SK-N-SH (cell line): ENCODE results near the gene GIMAP4. TPM values are rescaled to one million over a fixed set of nuclear protein-coding genes. Genes with fewer than 3 reads are reported as not detected.
A peak's percentile ranks its signal among the peaks of the same experiment; 100 is the strongest.

Experiments
- CTCF ChIA-PET: fragments of 300-600, 350-600 bp; formaldehyde crosslinking; extraction: SDS; loops from one replicate; lab custom pipeline; 2021; lab: Yijun Ruan, JAX
- POLR2A ChIA-PET: fragments of 350-600 bp; sonication (Branson Sonifier 250); formaldehyde crosslinking; extraction: SDS; loops from one replicate; lab custom pipeline; 2020; ENCODE audit warnings: antibody characterized with exemption, inconsistent platforms; lab: Yijun Ruan, JAX
- DNase-seq: peaks from one replicate; pipeline ENCODE4 v3.0.0; 2012
- H2AFZ ChIP-seq: fragments of 200-600 bp; sonication (generic); 2 replicates; pipeline ENCODE4 v1.8.1; 2016; ENCODE audit warnings: antibody characterized with exemption, mild to moderate bottlenecking, low read depth
- H3F3A ChIP-seq: fragments of 200-600 bp; sonication (generic); replicated peaks from 2 replicates; pipeline ENCODE3; 2016; ENCODE audit warnings: antibody characterized with exemption, mild to moderate bottlenecking; ENCODE audit not compliant: insufficient read depth
- H3K27ac ChIP-seq, 2 experiments: fragments of 200-500 bp in 1 of 2; fragments of 200-600 bp in 1 of 2; sonication (Bioruptor generic) in 1 of 2; sonication (generic), shearing (Covaris generic) in 1 of 2; 2 replicates each; pipeline versions ENCODE4 v1.5.1 to v1.6.1; 2014 to 2016; ENCODE audit warnings: low read depth in 2 of 2, inconsistent platforms in 1 of 2, low read length in 1 of 2, mild to moderate bottlenecking in 1 of 2, mixed read lengths in 1 of 2
- H3K27me3 ChIP-seq: fragments of 200-600 bp; sonication (generic), shearing (Covaris generic); 2 replicates; pipeline ENCODE4 v1.6.1; 2016; ENCODE audit warnings: mixed run types; ENCODE audit not compliant: insufficient read depth
- H3K36me3 ChIP-seq, 2 experiments: fragments of 200-500 bp in 1 of 2; fragments of 200-600 bp in 1 of 2; sonication (Bioruptor generic) in 1 of 2; sonication (generic) in 1 of 2; replicated peaks in 1 of 2; 2 replicates each; pipeline versions ENCODE3 to v1.5.1; 2014 to 2016; ENCODE audit warnings: low read length in 1 of 2, mild to moderate bottlenecking in 1 of 2; ENCODE audit not compliant: insufficient read depth in 2 of 2, control insufficient read depth in 1 of 2
- H3K4me1 ChIP-seq, 2 experiments: fragments of 200-500 bp in 1 of 2; fragments of 200-600 bp in 1 of 2; sonication (Bioruptor generic) in 1 of 2; sonication (generic), shearing (Covaris generic) in 1 of 2; 2 replicates each; pipeline versions ENCODE4 v1.5.1 to v1.6.1; 2014 to 2016; ENCODE audit warnings: low read depth in 1 of 2, low read length in 1 of 2, mixed run types in 1 of 2; ENCODE audit not compliant: insufficient read depth in 2 of 2, control insufficient read depth in 1 of 2
- H3K4me2 ChIP-seq: fragments of 200-600 bp; sonication (generic), shearing (Covaris generic); 2 replicates; pipeline ENCODE4 v1.6.1; 2017; ENCODE audit warnings: mixed run types
- H3K4me3 ChIP-seq, 2 experiments: fragments of 200-500 bp in 1 of 2; fragments of 200-600 bp in 1 of 2; sonication (Bioruptor generic) in 1 of 2; sonication (generic), shearing (Covaris generic) in 1 of 2; 2 replicates each; pipeline versions ENCODE4 v1.5.1 to v1.8.1; 2014 to 2016; ENCODE audit warnings: low read depth in 2 of 2, inconsistent platforms in 1 of 2, low read length in 1 of 2, mild to moderate bottlenecking in 1 of 2, mixed read lengths in 1 of 2, moderate library complexity in 1 of 2
- H3K79me2 ChIP-seq: fragments of 200-600 bp; sonication (generic); 2 replicates; pipeline ENCODE4 v1.8.1; 2017; ENCODE audit warnings: mild to moderate bottlenecking; ENCODE audit not compliant: insufficient read depth
- H3K9ac ChIP-seq: fragments of 200-600 bp; sonication (generic); 2 replicates; pipeline ENCODE4 v1.6.1; 2017; ENCODE audit warnings: mixed run types
- H3K9me2 ChIP-seq: fragments of 200-600 bp; sonication (generic); 2 replicates; pipeline ENCODE4 v1.6.1; 2017; ENCODE audit warnings: mixed run types
- H3K9me3 ChIP-seq: fragments of 200-600 bp; sonication (generic); 2 replicates; pipeline ENCODE4 v1.6.1; 2017; ENCODE audit warnings: mixed run types, mild to moderate bottlenecking, moderate library complexity
- H4K20me1 ChIP-seq: fragments of 200-600 bp; sonication (generic); 2 replicates; pipeline ENCODE4 v1.6.1; 2017; ENCODE audit warnings: mild to moderate bottlenecking, mixed run types; ENCODE audit not compliant: insufficient read depth
- EZH2phosphoT487 ChIP-seq: fragments of 200-600 bp; sonication (generic); IDR thresholded peaks from 2 replicates; pipeline ENCODE4 v1.6.1; 2017; ENCODE audit warnings: low read depth, mixed run types, mild to moderate bottlenecking, antibody characterized with exemption, moderate library complexity, borderline replicate concordance
- FOXJ3 ChIP-seq: sonication (generic); formaldehyde crosslinking; IDR thresholded peaks from 2 replicates; pipeline ENCODE4 v1.5.1; 2020; ENCODE audit warnings: mild to moderate bottlenecking, missing genetic modification reagents
- FOXM1 ChIP-seq: IDR thresholded peaks from 2 replicates; pipeline ENCODE4 v1.4.0; 2012; ENCODE audit warnings: low read depth, mild to moderate bottlenecking
- GATA2 ChIP-seq: sonication (generic); formaldehyde crosslinking; IDR thresholded peaks from 2 replicates; pipeline ENCODE4 v1.5.0; 2020; ENCODE audit warnings: mild to moderate bottlenecking, missing genetic modification reagents
- IRF3 ChIP-seq: fragments of 150-350 bp; IDR thresholded peaks from 2 replicates; pipeline ENCODE4 v1.6.1; 2016; ENCODE audit warnings: mild to moderate bottlenecking, low read depth, low read length
- JUND ChIP-seq: IDR thresholded peaks from 2 replicates; pipeline ENCODE4 v1.4.0; 2012
- MXI1 ChIP-seq: IDR thresholded peaks from 2 replicates; pipeline ENCODE4 v1.6.1; 2012; ENCODE audit warnings: mild to moderate bottlenecking, low read depth, low read length, improper control_type of control experiment
- NRF1 ChIP-seq: IDR thresholded peaks from 2 replicates; pipeline ENCODE4 v1.6.1; 2012; ENCODE audit warnings: low read depth, mild to moderate bottlenecking, low read length
- RCOR1 ChIP-seq: fragments of 150-350 bp; IDR thresholded peaks from 2 replicates; pipeline ENCODE4 v1.6.1; 2017; ENCODE audit warnings: antibody characterized with exemption, low read length
- RXRA ChIP-seq: IDR thresholded peaks from 2 replicates; pipeline ENCODE4 v1.4.0; 2012; ENCODE audit warnings: low read depth, mild to moderate bottlenecking, borderline replicate concordance
- SMC3 ChIP-seq: IDR thresholded peaks from 2 replicates; pipeline ENCODE4 v1.6.1; 2012; ENCODE audit warnings: low read depth, low read length, improper control_type of control experiment
- TEAD4 ChIP-seq: IDR thresholded peaks from 2 replicates; pipeline ENCODE4 v1.4.0; 2012; ENCODE audit warnings: mild to moderate bottlenecking, borderline replicate concordance; ENCODE audit not compliant: insufficient read depth
- USF1 ChIP-seq: IDR thresholded peaks from 2 replicates; pipeline ENCODE4 v1.4.0; 2012; ENCODE audit warnings: low read depth, borderline replicate concordance
- USF2 ChIP-seq: fragments of 150-350 bp; IDR thresholded peaks from 2 replicates; pipeline ENCODE4 v1.6.1; 2017; ENCODE audit warnings: antibody characterized with exemption, low read length, low read depth, borderline replicate concordance
- WGBS: methylation state at CpG from one replicate; pipeline ENCODE4 v1.1.6; 2017; ENCODE audit warnings: low lambda C conversion rate; 5-methylcytosine and 5-hydroxymethylcytosine counted together
- polyA plus RNA-seq, 3 experiments: library from polyadenylated mRNA; depleted of rRNA; stranded (reverse); fragments of >200 nt; gene quantifications; 2 replicates each; pipeline ENCODE4 v1.2.3, GENCODE V29; 2012
- TF ChIP-seq, protein P1 (sequence below): IDR thresholded peaks from 2 replicates; pipeline ENCODE4; 2012
- TF ChIP-seq, protein P2 (sequence below): fragments of 200-600 bp; sonication (generic); IDR thresholded peaks from 2 replicates; pipeline ENCODE4 v1.6.1; 2017; ENCODE audit warnings: antibody characterized with exemption, mild to moderate bottlenecking, moderate library complexity

Gene GIMAP4
- polyA plus RNA-seq, 1 of the 3 experiments (the other 2 are of a cell fraction): not detected

DNA sequence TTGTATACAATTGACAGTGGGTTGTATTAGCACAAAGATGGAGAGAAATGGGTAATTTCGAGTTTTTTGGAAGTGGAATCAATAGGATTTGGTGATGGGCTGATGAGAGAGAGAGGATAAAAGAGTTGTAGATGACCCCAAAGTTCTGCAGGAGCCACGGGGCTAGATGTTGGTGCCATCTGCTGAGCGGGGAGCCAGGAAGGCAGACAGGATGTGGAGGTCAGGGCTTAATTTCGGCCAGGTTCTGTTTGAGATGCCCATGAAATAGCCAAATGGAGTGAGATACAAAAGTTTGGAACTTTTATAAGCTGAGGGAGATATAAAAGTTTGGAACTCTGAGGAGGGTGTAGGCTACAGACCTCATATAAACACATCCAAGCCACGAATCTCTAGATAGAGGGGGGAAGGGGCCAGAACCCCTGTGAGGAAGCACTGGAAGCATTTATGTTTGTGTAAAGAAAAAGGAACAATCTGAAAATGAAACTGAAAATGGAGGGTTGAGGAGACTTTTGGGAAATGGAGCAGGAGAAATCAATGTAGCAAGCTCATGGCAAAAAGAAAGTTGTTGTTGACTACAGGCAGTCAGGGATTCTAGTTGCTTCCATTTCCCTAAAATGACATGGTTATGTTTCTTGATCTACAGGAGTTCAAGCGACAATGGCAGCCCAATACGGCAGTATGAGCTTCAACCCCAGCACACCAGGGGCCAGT is 2.2 kb downstream of the GIMAP4 start:
- peak overlapping the region; percentile 43; the same call in 1 of the 2 replicates for H3K4me2 ChIP-seq
- H3K79me2 ChIP-seq: no peaks in the 10 kb centered on the region
- 0 out of 4 replicates have a peak overlapping the region, but pooled peaks of 1 of the 2 experiments have one; percentile 17 for H3K4me3 ChIP-seq
- CTCF ChIA-PET: no interaction called here
- no peaks in the 10 kb centered on the region for H4K20me1 ChIP-seq
- under 1% methylated on average over 7 of the region's 7 CpGs for WGBS
- H3K9me3 ChIP-seq: no peaks in the 10 kb centered on the region
- TF ChIP-seq JUND: no peak
- TF ChIP-seq NRF1: no peak
- TF ChIP-seq FOXJ3: no peak
- TF ChIP-seq RCOR1: no peak
- no peak for TF ChIP-seq TEAD4
- TF ChIP-seq, protein P1, sequence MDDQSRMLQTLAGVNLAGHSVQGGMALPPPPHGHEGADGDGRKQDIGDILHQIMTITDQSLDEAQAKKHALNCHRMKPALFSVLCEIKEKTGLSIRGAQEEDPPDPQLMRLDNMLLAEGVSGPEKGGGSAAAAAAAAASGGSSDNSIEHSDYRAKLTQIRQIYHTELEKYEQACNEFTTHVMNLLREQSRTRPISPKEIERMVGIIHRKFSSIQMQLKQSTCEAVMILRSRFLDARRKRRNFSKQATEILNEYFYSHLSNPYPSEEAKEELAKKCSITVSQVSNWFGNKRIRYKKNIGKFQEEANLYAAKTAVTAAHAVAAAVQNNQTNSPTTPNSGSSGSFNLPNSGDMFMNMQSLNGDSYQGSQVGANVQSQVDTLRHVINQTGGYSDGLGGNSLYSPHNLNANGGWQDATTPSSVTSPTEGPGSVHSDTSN: no peak
- TF ChIP-seq SMC3: no peak
- no peak for TF ChIP-seq RXRA
- no peak for TF ChIP-seq GATA2 (CRISPR knock-in tag)
- TF ChIP-seq FOXM1: no peak
- TF ChIP-seq, protein P2, sequence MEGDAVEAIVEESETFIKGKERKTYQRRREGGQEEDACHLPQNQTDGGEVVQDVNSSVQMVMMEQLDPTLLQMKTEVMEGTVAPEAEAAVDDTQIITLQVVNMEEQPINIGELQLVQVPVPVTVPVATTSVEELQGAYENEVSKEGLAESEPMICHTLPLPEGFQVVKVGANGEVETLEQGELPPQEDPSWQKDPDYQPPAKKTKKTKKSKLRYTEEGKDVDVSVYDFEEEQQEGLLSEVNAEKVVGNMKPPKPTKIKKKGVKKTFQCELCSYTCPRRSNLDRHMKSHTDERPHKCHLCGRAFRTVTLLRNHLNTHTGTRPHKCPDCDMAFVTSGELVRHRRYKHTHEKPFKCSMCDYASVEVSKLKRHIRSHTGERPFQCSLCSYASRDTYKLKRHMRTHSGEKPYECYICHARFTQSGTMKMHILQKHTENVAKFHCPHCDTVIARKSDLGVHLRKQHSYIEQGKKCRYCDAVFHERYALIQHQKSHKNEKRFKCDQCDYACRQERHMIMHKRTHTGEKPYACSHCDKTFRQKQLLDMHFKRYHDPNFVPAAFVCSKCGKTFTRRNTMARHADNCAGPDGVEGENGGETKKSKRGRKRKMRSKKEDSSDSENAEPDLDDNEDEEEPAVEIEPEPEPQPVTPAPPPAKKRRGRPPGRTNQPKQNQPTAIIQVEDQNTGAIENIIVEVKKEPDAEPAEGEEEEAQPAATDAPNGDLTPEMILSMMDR: no peak
- TF ChIP-seq, all 33 proteins: peak for 0
- H3K4me1 ChIP-seq: no peaks in the 10 kb centered on the region
- no peaks in the 10 kb centered on the region for H3K36me3 ChIP-seq
- POLR2A ChIA-PET: no interaction called here
- H2AFZ ChIP-seq: no peak overlapping the region; the same call in 1 of the 2 replicates
- H3K9me2 ChIP-seq: no peaks in the 10 kb centered on the region
- no peaks in the 10 kb centered on the region for H3F3A ChIP-seq
- H3K27ac ChIP-seq: no peak overlapping the region
- DNase-seq: no peak
- H3K27me3 ChIP-seq: no peaks in the 10 kb centered on the region
- H3K9ac ChIP-seq: no peak overlapping the region

- ChIA-PET CTCF (interaction anchor here (0.7 kb wide), 1 partner anchor 236 kb away, joined by 3 read pairs; no protein-coding TSS in a partner anchor), POLR2A (no interaction called here)
- Histone ChIP-seq H3K36me3 (no peaks in the 10 kb centered on the region), H3K4me1 (no peaks in the 10 kb centered on the region), H3K27ac (no peak overlapping the region), H3K27me3 (no peaks in the 10 kb centered on the region), H3K9ac (no peak overlapping the region), H3F3A (no peaks in the 10 kb centered on the region), H3K9me3 (no peaks in the 10 kb centered on the region), H3K4me3 (no peak overlapping the region), H2AFZ (no peak overlapping the region), H3K4me2 (no peak overlapping the region), H3K79me2 (no peaks in the 10 kb centered on the region), H3K9me2 (no peaks in the 10 kb centered on the region), H4K20me1 (no peaks in the 10 kb centered on the region)
- 9% methylated on average over 5 of the region's 5 CpGs for WGBS
- DNase-seq: no peak
- TF ChIP-seq TEAD4 (no peak), RCOR1 (no peak), USF1 (no peak), USF2 (no peak), IRF3 (no peak), EZH2phosphoT487 (no peak), GATA2 (CRISPR knock-in tag) (no peak), MXI1 (no peak)
- TF ChIP-seq, protein P1: no peak
Observed at GRCh38 chr7:150570556-150571465, 3.6 kb downstream of the GIMAP4 start.
